ENCODE measurements around the gene CACNA1D.

Gene CACNA1D

GRCh38 chr3:53579636-53580035, 85.2 kb downstream of the CACNA1D start:
- no peak for DNase-seq (ENCODE audit: low read depth)

DNA sequence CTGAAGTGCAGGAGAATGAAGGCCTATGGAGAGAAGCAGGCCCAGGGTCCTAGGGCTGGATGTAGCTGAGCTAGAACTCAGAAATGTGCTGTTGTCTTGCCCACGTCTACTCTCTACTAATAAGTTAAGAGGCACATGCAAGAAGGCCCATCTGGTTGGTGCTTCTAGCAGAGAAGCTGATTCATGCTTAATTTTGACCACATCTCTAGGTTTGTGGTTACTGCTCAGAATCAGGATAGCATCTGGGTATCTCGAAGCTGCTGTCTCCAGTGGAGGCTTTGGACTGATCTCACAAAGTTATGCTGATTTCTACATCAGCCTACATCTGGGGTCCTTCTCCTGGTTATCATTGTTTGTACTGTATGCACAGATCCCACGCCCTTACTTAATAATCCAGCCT, 87.3 kb downstream of the CACNA1D start:
- DNase-seq (ENCODE audit: low read depth) = peak; percentile 20

- DNase-seq (ENCODE audit: low read depth) = no peak
Measured at GRCh38 chr3:53583161-53583690, 88.8 kb downstream of the CACNA1D start.

DNA sequence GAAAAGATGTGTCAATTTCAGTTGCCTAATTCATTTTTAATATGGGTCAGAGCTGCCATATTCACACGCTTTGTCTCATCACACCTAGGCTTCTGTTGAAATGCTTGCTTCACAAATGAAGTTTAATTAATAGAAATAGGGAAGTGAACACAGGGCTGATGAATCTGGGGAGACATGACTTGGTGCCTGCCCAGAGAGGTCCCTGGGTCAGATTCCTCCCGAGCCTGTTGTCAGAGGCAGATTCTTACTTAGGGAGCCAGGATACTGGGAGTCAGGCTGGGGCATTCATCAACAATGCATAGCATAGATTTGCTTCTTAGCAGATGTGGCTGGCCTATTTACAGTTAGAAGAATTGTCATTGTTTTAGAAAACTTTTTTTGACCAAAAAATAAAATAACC, 90.6 kb downstream of the CACNA1D start:
- DNase-seq (ENCODE audit: low read depth) = no peak

GRCh38 chr3:53585627-53586026, 91.2 kb downstream of the CACNA1D start:
- no peak for DNase-seq (ENCODE audit: low read depth)

DNA sequence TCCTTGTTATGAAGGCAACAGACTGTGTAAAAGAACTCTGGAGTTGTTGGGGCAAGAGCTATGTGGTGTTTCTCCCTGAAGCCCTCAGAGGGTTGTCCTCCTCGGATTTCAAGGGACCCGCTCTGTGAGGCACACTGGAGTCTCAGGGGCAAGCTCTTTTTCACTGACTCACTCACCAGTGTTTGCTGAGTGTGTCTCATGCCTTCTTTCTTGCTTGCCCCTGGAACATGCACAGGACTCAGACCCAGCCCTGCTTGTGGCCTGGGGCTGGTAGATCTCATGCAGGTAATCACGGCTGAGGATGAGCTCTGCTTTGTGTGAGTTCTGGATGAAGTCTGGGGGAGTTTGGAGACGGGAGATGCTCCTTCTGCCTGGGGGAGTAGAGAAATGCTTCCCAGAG, 93.7 kb downstream of the CACNA1D start:
- no peak for DNase-seq (ENCODE audit: low read depth)

DNA sequence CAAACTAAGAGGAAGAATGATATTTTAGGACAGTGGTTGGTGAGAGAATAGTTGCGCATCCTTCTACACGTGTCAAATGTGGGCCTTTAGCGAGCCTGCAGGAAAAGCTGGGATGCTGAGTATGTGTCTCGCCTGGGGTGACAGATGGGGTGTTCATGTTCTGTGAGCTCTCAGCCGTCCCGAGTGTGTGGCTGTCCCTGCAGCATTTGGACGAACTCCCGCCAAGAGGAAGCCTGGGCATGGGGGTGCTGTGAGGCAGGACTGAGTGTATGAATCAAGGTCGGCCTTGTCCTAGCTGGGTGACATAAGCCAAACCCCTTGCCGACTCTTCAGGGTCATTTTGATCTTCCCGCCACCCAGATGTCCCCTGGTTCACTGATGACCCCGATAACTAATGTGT, 94.8 kb downstream of the CACNA1D start:
- DNase-seq (ENCODE audit: low read depth) = no peak

- no peak for DNase-seq (ENCODE audit: low read depth)
Measured at GRCh38 chr3:53589806-53590205, 95.4 kb downstream of the CACNA1D start.

DNA sequence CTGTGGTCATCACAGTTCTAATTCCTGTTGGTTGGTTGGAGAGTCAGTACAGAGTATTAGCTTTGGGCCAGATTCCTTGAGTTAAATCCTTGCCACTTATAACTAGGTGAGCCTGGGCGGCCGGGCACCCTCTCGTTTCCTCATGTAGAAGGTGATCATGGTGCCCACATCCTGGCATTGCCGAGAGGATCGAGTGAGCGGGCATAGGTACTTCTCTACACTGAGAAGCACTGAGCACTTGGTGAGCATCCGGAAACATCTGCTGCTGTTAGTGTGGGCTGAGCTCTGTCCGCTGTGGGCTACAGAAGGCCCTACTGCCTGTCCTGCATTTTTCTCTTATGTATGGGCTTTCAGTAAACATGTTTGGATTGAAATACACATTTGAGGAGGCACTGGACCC, 96.2 kb downstream of the CACNA1D start:
- no peak for DNase-seq (ENCODE audit: low read depth)

GRCh38 chr3:53591646-53592045, 97.2 kb downstream of the CACNA1D start:
- no peak for DNase-seq (ENCODE audit: low read depth)

- DNase-seq (ENCODE audit: low read depth) = no peak
Measured at GRCh38 chr3:53592862-53593261, 98.5 kb downstream of the CACNA1D start.

- no peak for DNase-seq (ENCODE audit: low read depth)
Measured at GRCh38 chr3:53593611-53594010, 99.2 kb downstream of the CACNA1D start.

- no peak for DNase-seq (ENCODE audit: low read depth)
Measured at GRCh38 chr3:53594276-53594675, 99.9 kb downstream of the CACNA1D start.

DNA sequence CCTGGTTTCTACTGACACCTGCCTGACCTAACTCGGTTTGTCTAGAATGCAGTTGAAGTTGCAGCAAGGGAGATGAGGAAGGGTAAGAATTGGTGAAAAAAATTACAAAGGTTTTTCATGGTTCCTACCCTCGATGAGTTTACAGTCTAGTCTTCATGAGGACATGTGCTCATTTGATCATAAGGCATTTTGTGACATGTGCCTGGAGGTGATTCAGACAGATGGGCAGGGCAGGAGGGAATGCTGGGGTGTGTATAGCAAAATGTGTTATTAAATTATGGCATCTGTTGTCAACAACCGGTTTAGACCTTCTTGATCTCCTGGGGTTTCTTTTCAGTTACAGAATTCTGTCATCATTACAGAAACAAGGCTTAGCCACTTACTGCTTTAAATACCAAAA, 101.2 kb downstream of the CACNA1D start:
- no peak for DNase-seq (ENCODE audit: low read depth)

GRCh38 chr3:53597136-53597915, 102.9 kb downstream of the CACNA1D start:
- DNase-seq (ENCODE audit: low read depth) = peak; percentile 1

GRCh38 chr3:53599771-53600170, 105.4 kb downstream of the CACNA1D start:
- DNase-seq (ENCODE audit: low read depth) = no peak

GRCh38 chr3:53602866-53603265, 108.5 kb downstream of the CACNA1D start:
- no peak for DNase-seq (ENCODE audit: low read depth)

- no peak for DNase-seq (ENCODE audit: low read depth)
Measured at GRCh38 chr3:53604232-53604631, 109.8 kb downstream of the CACNA1D start.

GRCh38 chr3:53606793-53607192, 112.4 kb downstream of the CACNA1D start:
- no peak for DNase-seq (ENCODE audit: low read depth)

- no peak for DNase-seq (ENCODE audit: low read depth)
Measured at GRCh38 chr3:53612508-53612907, 118.1 kb downstream of the CACNA1D start.

DNA sequence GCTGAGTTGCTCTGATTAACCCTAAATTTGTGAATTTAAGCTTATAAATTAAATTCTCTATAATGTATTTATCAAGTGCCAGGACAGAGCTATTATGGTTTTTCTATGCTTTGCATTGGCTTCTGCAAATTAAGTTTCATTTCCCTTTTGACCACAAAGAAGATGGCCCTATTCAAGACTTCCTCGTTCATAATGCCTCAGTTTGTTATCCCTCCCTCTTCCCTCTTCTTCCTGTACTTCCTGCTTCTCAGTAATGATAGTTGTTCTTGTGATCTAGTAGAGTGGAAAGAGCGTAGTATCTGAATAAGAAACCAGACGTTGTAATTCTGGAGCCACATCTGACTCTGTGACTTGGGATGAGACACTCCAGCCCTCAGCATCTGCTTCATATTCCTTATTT, 118.7 kb downstream of the CACNA1D start:
- no peak for DNase-seq (ENCODE audit: low read depth)

DNA sequence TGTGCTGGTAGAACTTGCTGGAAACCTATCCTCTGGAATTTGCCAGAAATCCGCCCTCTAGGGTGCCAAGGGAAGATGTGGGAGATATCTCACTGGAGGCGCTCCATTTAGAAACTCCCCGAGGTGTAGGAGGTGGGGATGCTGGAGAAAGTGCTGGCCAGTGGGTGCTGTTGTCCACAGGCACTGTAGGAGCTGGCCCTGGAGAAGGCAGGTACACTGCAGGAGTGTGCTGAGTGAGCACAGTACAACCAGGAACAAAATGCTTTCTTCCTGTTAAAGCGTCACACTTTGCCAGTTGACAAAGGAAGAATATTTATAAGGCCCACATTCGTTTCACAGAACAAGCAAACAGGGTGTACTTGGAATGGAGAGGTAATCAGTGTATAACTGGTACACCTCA, 119.9 kb downstream of the CACNA1D start:
- no peak for DNase-seq (ENCODE audit: low read depth)

- no peak for DNase-seq (ENCODE audit: low read depth)
Measured at GRCh38 chr3:53616321-53616720, 121.9 kb downstream of the CACNA1D start.
